T47D (cell line): ENCODE results near the gene BRF1.
"Not testable (repeated sequence)": the region's sequence is repeated elsewhere in the genome, so short reads cannot be mapped to it uniquely, and the experiment has no call there.

Experiments used
- DNase-seq, 2 experiments: peaks; one replicate each; pipeline versions ENCODE4 v3.0.0 to v3.0.0-alpha.2; 2011 to 2012; ENCODE audit warnings: low read depth in 1 of 2, low spot score in 1 of 2
- JUND ChIP-seq: IDR thresholded peaks from 2 replicates; pipeline ENCODE4 v1.6.1; 2012; ENCODE audit warnings: low read depth
- in situ Hi-C: cut with HindIII; loops from 2 replicates; pipeline ENCODE4 v1.10.0; 2016; ENCODE audit warnings: low sequenced_read_pairs, low pct_unique_long_range_greater_than_20kb

Gene BRF1

GRCh38 chr14:105329411-105330150 is 28.8 kb upstream of the BRF1 start:
- in situ Hi-C loops: no loop called here
- no peak for DNase-seq
- TF ChIP-seq JUND: no peak

GRCh38 chr14:105328678-105329390 is 28.0 kb upstream of the BRF1 start:
- DNase-seq: no peak
- in situ Hi-C loops: no loop called here
- no peak for TF ChIP-seq JUND

- in situ Hi-C loops: no loop called here
- TF ChIP-seq JUND: no peak
- DNase-seq: no peak
Observed at GRCh38 chr14:105328070-105328677, 27.4 kb upstream of the BRF1 start.

GRCh38 chr14:105327695-105328045 is 26.9 kb upstream of the BRF1 start:
- DNase-seq, in situ Hi-C loops: not testable (repeated sequence)

- no peak for TF ChIP-seq JUND
- in situ Hi-C loops: no loop called here
- no peak for DNase-seq
Observed at GRCh38 chr14:105326891-105327694, 26.3 kb upstream of the BRF1 start.

- no peak for TF ChIP-seq JUND
- in situ Hi-C loops: no loop called here
- no peak for DNase-seq
Observed at GRCh38 chr14:105326568-105326867, 25.7 kb upstream of the BRF1 start.

- no peak for DNase-seq
- in situ Hi-C loops: no loop called here
- no peak for TF ChIP-seq JUND
Observed at GRCh38 chr14:105325716-105326567, 25.1 kb upstream of the BRF1 start.

GRCh38 chr14:105325303-105325702 is 24.5 kb upstream of the BRF1 start:
- in situ Hi-C loops: no loop called here
- no peak for TF ChIP-seq JUND
- DNase-seq: no peak

- in situ Hi-C loops: no loop called here
Observed at GRCh38 chr14:105324871-105325270, 24.1 kb upstream of the BRF1 start.

GRCh38 chr14:105324080-105324778 is 23.4 kb upstream of the BRF1 start:
- DNase-seq: no peak
- in situ Hi-C loops: no loop called here
- TF ChIP-seq JUND: no peak

More at GRCh38 chr14:105324871-105325270, 24.1 kb upstream of the BRF1 start:
- TF ChIP-seq JUND: no peak
- no peak for DNase-seq

- no peak for DNase-seq
- no peak for TF ChIP-seq JUND
- in situ Hi-C loops: no loop called here
Observed at GRCh38 chr14:105323663-105324062, 22.9 kb upstream of the BRF1 start.
